ENCODE results near the gene RNF168.
"Not testable (repeated sequence)": the region's sequence is repeated elsewhere in the genome, so short reads cannot be mapped to it uniquely, and the experiment has no call there.

Gene RNF168

GRCh38 chr3:196471551-196471950, 32.0 kb downstream of the RNF168 start:
- ChIA-PET POLR2A (no interaction called here), CTCF (no interaction called here)
- no peak overlapping the region for H3K4me3 ChIP-seq (ENCODE audit: low read depth, low read length)
- H3K4me1 ChIP-seq (ENCODE audit: control insufficient read depth, insufficient read depth, low read length): no peaks in the 10 kb centered on the region
- TF ChIP-seq SP2 (tag by site-specific recombination; IDR thresholded peaks at IDR 0.05): no peak
- TF ChIP-seq ZNF449 (tag by site-specific recombination; IDR thresholded peaks at IDR 0.05): no peak
- H3K9me3 ChIP-seq (ENCODE audit: control insufficient read depth, insufficient read depth, low read depth, low read length): no peaks in the 10 kb centered on the region
- H3K27ac ChIP-seq (ENCODE audit: extremely low read depth, low read depth, low read length): no peak overlapping the region
- H3K36me3 ChIP-seq (ENCODE audit: control insufficient read depth in 2 of 2, insufficient read depth in 1 of 2, low read length in 2 of 2): peaks cover 3 to 55% of the 10 kb centered on the region in 2 experiments; a peak in 2 of 3 replicates

GRCh38 chr3:196470182-196470581, 33.4 kb downstream of the RNF168 start:
- CTCF ChIA-PET; H3K9me3 ChIP-seq (ENCODE audit: control insufficient read depth, insufficient read depth, low read depth, low read length); H3K4me3 ChIP-seq (ENCODE audit: low read depth, low read length); H3K4me1 ChIP-seq (ENCODE audit: control insufficient read depth, insufficient read depth, low read length); H3K27ac ChIP-seq (ENCODE audit: extremely low read depth, low read depth, low read length); POLR2A ChIA-PET: not testable (repeated sequence)
- peaks cover 3 to 51% of the 10 kb centered on the region in 2 experiments; a peak in 2 of 3 replicates for H3K36me3 ChIP-seq (ENCODE audit: control insufficient read depth in 2 of 2, insufficient read depth in 1 of 2, low read length in 2 of 2)

- no peaks in the 10 kb centered on the region for H3K9me3 ChIP-seq (ENCODE audit: control insufficient read depth, insufficient read depth, low read depth, low read length)
- no peak overlapping the region for H3K27ac ChIP-seq (ENCODE audit: extremely low read depth, low read depth, low read length)
- ChIA-PET POLR2A (no interaction called here), CTCF (no interaction called here)
- H3K4me1 ChIP-seq (ENCODE audit: control insufficient read depth, insufficient read depth, low read length): no peaks in the 10 kb centered on the region
- TF ChIP-seq ZNF174 (tag by site-specific recombination; IDR thresholded peaks at IDR 0.05): no peak
- no peak for TF ChIP-seq ZNF169 (tag by site-specific recombination; IDR thresholded peaks at IDR 0.05)
- no peak for TF ChIP-seq ZNF596 (tag by site-specific recombination; IDR thresholded peaks at IDR 0.05)
- no peak for TF ChIP-seq ZNF280D (tag by site-specific recombination; IDR thresholded peaks at IDR 0.05)
- TF ChIP-seq ZNF214 (tag by site-specific recombination; IDR thresholded peaks at IDR 0.05; ENCODE audit: borderline replicate concordance): no peak
- no peak for TF ChIP-seq ZNF660 (tag by site-specific recombination; IDR thresholded peaks at IDR 0.05)
- TF ChIP-seq ZNF132 (tag by site-specific recombination; IDR thresholded peaks at IDR 0.05; ENCODE audit: borderline replicate concordance): no peak
- TF ChIP-seq ZNF530 (tag by site-specific recombination; IDR thresholded peaks at IDR 0.05; ENCODE audit: low read depth): no peak
- no peak for TF ChIP-seq OVOL3 (tag by site-specific recombination; IDR thresholded peaks at IDR 0.05)
- TF ChIP-seq ZNF274 (IDR thresholded peaks at IDR 0.05; ENCODE audit: low read length): no peak
- no peak for TF ChIP-seq ZNF274 (tag by site-specific recombination; IDR thresholded peaks at IDR 0.05; ENCODE audit: borderline replicate concordance)
- TF ChIP-seq ZNF707 (tag by site-specific recombination; IDR thresholded peaks at IDR 0.05): no peak
- TF ChIP-seq ZNF658 (tag by site-specific recombination; IDR thresholded peaks at IDR 0.05): no peak
- no peak for TF ChIP-seq ZBTB17 (tag by site-specific recombination; IDR thresholded peaks at IDR 0.05)
- no peak for TF ChIP-seq ZBTB11 (tag by site-specific recombination; conservative IDR thresholded peaks at IDR 0.05; ENCODE audit: low read depth)
- no peak for TF ChIP-seq ZNF623 (tag by site-specific recombination; IDR thresholded peaks at IDR 0.05)
- no peak for TF ChIP-seq INSM2 (tag by site-specific recombination; IDR thresholded peaks at IDR 0.05)
- TF ChIP-seq ZBTB26 (tag by site-specific recombination; optimal IDR thresholded peaks at IDR 0.05): no peak
- no peak for TF ChIP-seq ZNF433 (tag by site-specific recombination; IDR thresholded peaks at IDR 0.05; ENCODE audit: low read depth)
- TF ChIP-seq ZNF747 (tag by site-specific recombination; IDR thresholded peaks at IDR 0.05): no peak
- H3K36me3 ChIP-seq (ENCODE audit: control insufficient read depth in 2 of 2, insufficient read depth in 1 of 2, low read length in 2 of 2): peaks cover 0 to 2% of the 10 kb centered on the region in 2 experiments; a peak in 2 of 3 replicates
- no peak overlapping the region for H3K4me3 ChIP-seq (ENCODE audit: low read depth, low read length)
Measured at GRCh38 chr3:196463804-196464203, 39.8 kb downstream of the RNF168 start.

Data from HEK293 (cell line).